Glutamatergic neuron (in vitro differentiated cells): Measurements from ENCODE around the gene TMEM139. TPM values are rescaled to one million over a fixed set of nuclear protein-coding genes. Genes with fewer than 3 reads are reported as not detected.

Experiments used
- DNase-seq: peaks from one replicate; pipeline ENCODE4 v3.0.0; 2022
- H3K27ac Mint-ChIP-seq: one replicate; pipeline ENCODE4 v1.8.0; 2020; ENCODE audit warnings: mild to moderate bottlenecking, mixed read lengths, inconsistent platforms; ENCODE audit not compliant: unreplicated experiment
- H3K27me3 Mint-ChIP-seq: one replicate; pipeline ENCODE4 v1.8.0; 2020; ENCODE audit warnings: mild to moderate bottlenecking, moderate library complexity, mixed read lengths, inconsistent platforms; ENCODE audit not compliant: unreplicated experiment
- H3K36me3 Mint-ChIP-seq: one replicate; pipeline ENCODE4 v1.8.0; 2020; ENCODE audit warnings: mild to moderate bottlenecking, mixed read lengths, inconsistent platforms; ENCODE audit not compliant: unreplicated experiment
- H3K4me1 Mint-ChIP-seq: one replicate; pipeline ENCODE4 v1.8.0; 2020; ENCODE audit warnings: mild to moderate bottlenecking, low read depth, mixed read lengths, inconsistent platforms; ENCODE audit not compliant: unreplicated experiment
- H3K4me3 Mint-ChIP-seq: one replicate; pipeline ENCODE4 v1.8.0; 2020; ENCODE audit warnings: mild to moderate bottlenecking, mixed read lengths, inconsistent platforms; ENCODE audit not compliant: unreplicated experiment
- H3K9me3 Mint-ChIP-seq: one replicate; pipeline ENCODE4 v1.8.0; 2020; ENCODE audit warnings: mild to moderate bottlenecking, moderate library complexity, mixed read lengths, inconsistent platforms; ENCODE audit not compliant: unreplicated experiment
- CTCF ChIP-seq: fragments of 200-600 bp; sonication (generic); IDR thresholded peaks from one replicate; pipeline ENCODE4 v1.5.0; 2021; ENCODE audit not compliant: partially characterized antibody, unreplicated experiment
- long read RNA-seq: library from polyadenylated mRNA; unstranded; transcript quantifications from one replicate; pipeline ENCODE4 v2.0.0, GENCODE V29; 2020; ENCODE audit not compliant: unreplicated experiment
- total RNA-seq: library from RNA; stranded (reverse); fragmentation: NEBNext Ultra II Directional; extraction: Animal tissue kit (Norgen Biotek cat#: 25700); gene quantifications from one replicate; pipeline ENCODE4 v1.2.1, GENCODE V29; 2021; ENCODE audit not compliant: unreplicated experiment

TMEM139 gene
- total RNA-seq = not detected
- long read RNA-seq = 0 reads

- no peak for DNase-seq
- H3K4me3 Mint-ChIP-seq = no peak within 1 kb of the TSS
- peaks cover 9% of the 10 kb centered on the region for H3K9me3 Mint-ChIP-seq
- TF ChIP-seq CTCF = no peak
- peaks cover 13% of the 10 kb centered on the region for H3K4me1 Mint-ChIP-seq
- peaks cover 14% of the 10 kb centered on the region for H3K27me3 Mint-ChIP-seq
- H3K27ac Mint-ChIP-seq = no peak within 1 kb of the TSS
- peaks cover 10% of the 10 kb centered on the region for H3K36me3 Mint-ChIP-seq
Measured at GRCh38 chr7:143284591-143285469, at the start of gene TMEM139. TSS of gene TMEM139 (plus strand) at chr7:143284958. CDS start at chr7:143285958, 1,000 bp downstream.

- Mint-ChIP-seq H3K27me3 (no peaks in the 10 kb centered on the region), H3K36me3 (peaks cover 21% of the 10 kb centered on the region), H3K27ac (no peak overlapping the region), H3K4me1 (no peaks in the 10 kb centered on the region), H3K4me3 (no peak overlapping the region), H3K9me3 (peaks cover 5% of the 10 kb centered on the region)
- TF ChIP-seq CTCF = no peak
- DNase-seq = no peak
Measured at GRCh38 chr7:143235561-143235960, 49.2 kb upstream of the TMEM139 start.

GRCh38 chr7:143236408-143236990 is 48.3 kb upstream of the TMEM139 start:
- Mint-ChIP-seq H3K9me3 (peaks cover 5% of the 10 kb centered on the region), H3K27ac (no peak overlapping the region), H3K4me1 (peaks cover 1% of the 10 kb centered on the region), H3K27me3 (no peaks in the 10 kb centered on the region), H3K36me3 (peaks cover 21% of the 10 kb centered on the region), H3K4me3 (no peak overlapping the region)
- no peak for TF ChIP-seq CTCF
- no peak for DNase-seq

- peaks cover 1% of the 10 kb centered on the region for H3K4me1 Mint-ChIP-seq
- H3K4me3 Mint-ChIP-seq = no peak overlapping the region
- peaks cover 5% of the 10 kb centered on the region for H3K9me3 Mint-ChIP-seq
- peaks cover 21% of the 10 kb centered on the region for H3K36me3 Mint-ChIP-seq
- TF ChIP-seq CTCF = no peak
- H3K27ac Mint-ChIP-seq = no peak overlapping the region
- no peaks in the 10 kb centered on the region for H3K27me3 Mint-ChIP-seq
- no peak for DNase-seq
Measured at GRCh38 chr7:143237366-143237765, 47.4 kb upstream of the TMEM139 start.

- no peak overlapping the region for H3K4me3 Mint-ChIP-seq
- H3K4me1 Mint-ChIP-seq = peaks cover 1% of the 10 kb centered on the region
- TF ChIP-seq CTCF = no peak
- peaks cover 21% of the 10 kb centered on the region for H3K36me3 Mint-ChIP-seq
- H3K27ac Mint-ChIP-seq = no peak overlapping the region
- DNase-seq = no peak
- no peaks in the 10 kb centered on the region for H3K27me3 Mint-ChIP-seq
- H3K9me3 Mint-ChIP-seq = peaks cover 5% of the 10 kb centered on the region
Measured at GRCh38 chr7:143238289-143238980, 46.3 kb upstream of the TMEM139 start.
